Liver (tissue), 9 donors: Measurements from ENCODE around the gene NUTF2. TPM values are rescaled to one million over a fixed set of nuclear protein-coding genes. Genes with fewer than 3 reads are reported as not detected.

ENCODE experiments used
- DNase-seq: peaks from one replicate; pipeline ENCODE4 v3.0.0-alpha.2; 2017; ENCODE audit warnings: low spot score
- H3K27ac ChIP-seq, 2 donors: one replicate each; pipeline ENCODE4 v1.7.0; 2013; ENCODE audit warnings: inconsistent platforms in 2 of 2, low read length in 2 of 2, control low read depth in 1 of 2, low read depth in 1 of 2, mild to moderate bottlenecking in 1 of 2
- H3K27me3 ChIP-seq, 4 donors: one replicate each; pipeline versions ENCODE4 v1.6.1 to v1.7.0; 2013; ENCODE audit warnings: low read length in 3 of 4, inconsistent platforms in 1 of 4, mild to moderate bottlenecking in 1 of 4, moderate library complexity in 1 of 4; ENCODE audit not compliant: control insufficient read depth in 4 of 4, insufficient read depth in 4 of 4
- H3K36me3 ChIP-seq, 4 donors: one replicate each; pipeline versions ENCODE4 v1.6.1 to v1.7.0; 2013; ENCODE audit warnings: low read length in 3 of 4, mild to moderate bottlenecking in 3 of 4, low read depth in 1 of 4, moderate library complexity in 1 of 4; ENCODE audit not compliant: control insufficient read depth in 4 of 4, insufficient read depth in 3 of 4
- H3K4me1 ChIP-seq, 4 donors: one replicate each; pipeline versions ENCODE4 v1.6.1 to v1.7.0; 2013; ENCODE audit warnings: low read length in 3 of 4, mild to moderate bottlenecking in 3 of 4, moderate library complexity in 1 of 4; ENCODE audit not compliant: control insufficient read depth in 4 of 4, insufficient read depth in 4 of 4
- H3K4me3 ChIP-seq, 3 donors: one replicate each; pipeline versions ENCODE4 v1.6.1 to v1.7.0; 2013; ENCODE audit warnings: low read length in 3 of 3, control low read depth in 1 of 3, low read depth in 1 of 3, mild to moderate bottlenecking in 1 of 3
- H3K9ac ChIP-seq, 2 donors: one replicate each; pipeline ENCODE4 v1.7.0; 2013; ENCODE audit warnings: low read length in 2 of 2, mild to moderate bottlenecking in 2 of 2, moderate library complexity in 2 of 2, control low read depth in 1 of 2, low read depth in 1 of 2
- H3K9me3 ChIP-seq, 4 donors: one replicate each; pipeline versions ENCODE4 v1.6.1 to v1.7.0; 2013; ENCODE audit warnings: low read length in 3 of 4; ENCODE audit not compliant: control insufficient read depth in 4 of 4
- ATF3 ChIP-seq: IDR thresholded peaks from 2 replicates; pipeline ENCODE4 v1.6.1; 2016; ENCODE audit warnings: antibody characterized with exemption
- CTCF ChIP-seq: fragments of 150-350 bp; IDR thresholded peaks from 2 replicates; pipeline ENCODE4 v1.5.1; 2017; ENCODE audit warnings: improper control_type of control experiment, low read depth, low read length; ENCODE audit not compliant: missing input control
- EGR1 ChIP-seq, 2 donors: IDR thresholded peaks; 2 replicates each; pipeline ENCODE4 v1.6.1; 2016 to 2018; ENCODE audit warnings: antibody characterized with exemption in 2 of 2, low read depth in 2 of 2
- FOXA1 ChIP-seq: IDR thresholded peaks from 2 replicates; pipeline ENCODE4 v1.6.1; 2016; ENCODE audit warnings: antibody characterized with exemption
- FOXA2 ChIP-seq: IDR thresholded peaks from 2 replicates; pipeline ENCODE4 v1.6.1; 2016; ENCODE audit warnings: antibody characterized with exemption
- GABPA ChIP-seq, 2 donors: IDR thresholded peaks in 1 of 2; conservative IDR thresholded peaks in 1 of 2; 2 replicates each; pipeline ENCODE4 v1.6.1; 2016; ENCODE audit warnings: antibody characterized with exemption in 2 of 2, mild to moderate bottlenecking in 1 of 2, moderate library complexity in 1 of 2
- HNF4A ChIP-seq, 2 donors: conservative IDR thresholded peaks; 2 replicates each; pipeline ENCODE4 v1.6.1; 2016; ENCODE audit warnings: antibody characterized with exemption in 2 of 2, mild to moderate bottlenecking in 2 of 2
- HNF4G ChIP-seq: IDR thresholded peaks from 2 replicates; pipeline ENCODE4 v1.6.1; 2016; ENCODE audit warnings: antibody characterized with exemption
- JUND ChIP-seq, 2 donors: IDR thresholded peaks; 2 replicates each; pipeline ENCODE4 v1.6.1; 2016; ENCODE audit warnings: antibody characterized with exemption in 2 of 2
- MAX ChIP-seq: IDR thresholded peaks from 2 replicates; pipeline ENCODE4 v1.6.1; 2016; ENCODE audit warnings: antibody characterized with exemption
- NR2F2 ChIP-seq: IDR thresholded peaks from 2 replicates; pipeline ENCODE4 v1.6.1; 2016; ENCODE audit warnings: antibody characterized with exemption
- RAD21 ChIP-seq, 2 donors: IDR thresholded peaks; 2 replicates each; pipeline ENCODE4 v1.6.1; 2016; ENCODE audit warnings: antibody characterized with exemption in 2 of 2, mild to moderate bottlenecking in 2 of 2
- REST ChIP-seq: IDR thresholded peaks from 2 replicates; pipeline ENCODE4 v1.6.1; 2016; ENCODE audit warnings: antibody characterized with exemption, mild to moderate bottlenecking
- RXRA ChIP-seq, 2 donors: IDR thresholded peaks; 2 replicates each; pipeline ENCODE4 v1.6.1; 2017 to 2018; ENCODE audit warnings: antibody characterized with exemption in 2 of 2, mild to moderate bottlenecking in 1 of 2
- SP1 ChIP-seq: IDR thresholded peaks from 2 replicates; pipeline ENCODE4 v1.6.1; 2018; ENCODE audit warnings: antibody characterized with exemption, mild to moderate bottlenecking
- TAF1 ChIP-seq: conservative IDR thresholded peaks from 2 replicates; pipeline ENCODE4 v1.6.1; 2016; ENCODE audit warnings: antibody characterized with exemption, mild to moderate bottlenecking
- YY1 ChIP-seq: IDR thresholded peaks from 2 replicates; pipeline ENCODE4 v1.6.1; 2016; ENCODE audit warnings: antibody characterized with exemption, mild to moderate bottlenecking
- ZBTB33 ChIP-seq: IDR thresholded peaks from 2 replicates; pipeline ENCODE4 v1.6.1; 2016; ENCODE audit warnings: antibody characterized with exemption
- WGBS: extraction: QIAGEN DNeasy Blood & Tissue Kit; methylation state at CpG from one replicate; pipeline ENCODE4 v1.1.7; 2013; 5-methylcytosine and 5-hydroxymethylcytosine counted together
- polyA plus RNA-seq, 2 donors: library from polyadenylated mRNA; stranded (reverse) in 1 of 2; unstranded in 1 of 2; fragments of 200-250 nt in 1 of 2; fragments of >200 nt in 1 of 2; fragmentation: Nextera tagmentation in 1 of 2; extraction: Ambion mirVana in 1 of 2; gene quantifications; one replicate each; pipeline versions ENCODE4 v1.2.1 to v1.2.3, GENCODE V29; 2013 to 2015
- total RNA-seq, 2 donors: library from RNA; depleted of rRNA; stranded (reverse); fragments of >200 nt; gene quantifications; one replicate each; pipeline ENCODE4 v1.2.3, GENCODE V29; 2014
- donor health status: healthy.
- donor health status: healthy.
- donor health status: healthy.
- donor health status: healthy.
- donor health status: healthy.

NUTF2 gene
- total and polyA plus RNA-seq, 4 donors, result 27.4 to 69.5 (median 54.8) TPM

- WGBS, result 97% methylated on average over 19 of the region's 19 CpGs
- Histone ChIP-seq H3K36me3 (peaks cover 9 to 30% (median 18%) of the 10 kb centered on the region in 4 donors), H3K27me3 (no peaks in the 10 kb centered on the region), H3K9me3 (no peaks in the 10 kb centered on the region), H3K4me1 (peaks cover 0 to 21% (median 9%) of the 10 kb centered on the region in 4 donors), H3K27ac (no peak overlapping the region), H3K4me3 (no peak overlapping the region), H3K9ac (no peak overlapping the region)
- no peak for DNase-seq
- TF ChIP-seq FOXA2 (no peak), GABPA (IDR thresholded peaks at IDR 0.05 in 1 of 2, conservative IDR thresholded peaks at IDR 0.05 in 1 of 2) (no peak), YY1 (no peak), HNF4G (no peak), ZBTB33 (no peak), TAF1 (no peak), CTCF (no peak), ATF3 (no peak), RAD21 (IDR thresholded peaks at IDR 0.05) (no peak), REST (no peak), RXRA (IDR thresholded peaks at IDR 0.05) (no peak), NR2F2 (no peak), JUND (IDR thresholded peaks at IDR 0.05) (no peak), EGR1 (IDR thresholded peaks at IDR 0.05; ENCODE audit: low read depth in 2 of 2) (no peak), HNF4A (conservative IDR thresholded peaks at IDR 0.05) (no peak), SP1 (no peak), FOXA1 (no peak), MAX (no peak)
Observed at GRCh38 chr16:67885976-67886375, 39.2 kb downstream of the NUTF2 start.
